ENCODE results near the gene MAD1L1.
"Not testable (repeated sequence)": the region's sequence is repeated elsewhere in the genome, so short reads cannot be mapped to it uniquely, and the experiment has no call there.

MAD1L1 gene

DNA sequence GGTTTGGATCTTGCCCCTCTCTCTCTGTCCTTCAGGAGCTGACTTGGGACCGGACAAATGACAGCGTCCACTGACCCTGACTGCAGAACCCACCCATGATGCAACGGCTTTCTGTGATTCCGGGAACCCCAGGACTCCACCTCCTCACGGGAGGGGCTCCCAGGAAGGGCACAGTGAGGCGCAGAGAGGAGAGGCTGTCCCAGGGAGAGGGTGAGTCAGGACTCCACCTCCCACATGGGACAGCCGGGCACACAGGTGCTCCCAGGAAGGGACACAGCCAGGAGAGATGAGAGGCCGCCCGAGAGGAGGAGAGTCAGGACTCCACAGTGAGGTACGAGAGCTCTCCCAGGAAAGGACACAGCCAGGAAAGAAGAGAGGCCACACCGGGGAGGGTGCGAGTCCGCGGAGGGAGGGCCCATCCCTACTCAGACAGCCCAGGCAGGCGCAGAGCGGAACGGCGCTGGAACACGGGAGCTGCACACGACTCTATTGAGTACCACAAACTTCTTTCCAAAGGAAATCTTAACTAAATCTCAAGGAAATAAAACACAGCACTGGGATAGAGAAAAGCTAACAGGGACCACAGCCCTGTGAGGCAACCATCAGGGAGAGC, 162.5 kb downstream of the MAD1L1 start:
- FAIRE-seq (peak; percentile 50), DNase-seq (ENCODE audit: low spot score) (no peak)

DNA sequence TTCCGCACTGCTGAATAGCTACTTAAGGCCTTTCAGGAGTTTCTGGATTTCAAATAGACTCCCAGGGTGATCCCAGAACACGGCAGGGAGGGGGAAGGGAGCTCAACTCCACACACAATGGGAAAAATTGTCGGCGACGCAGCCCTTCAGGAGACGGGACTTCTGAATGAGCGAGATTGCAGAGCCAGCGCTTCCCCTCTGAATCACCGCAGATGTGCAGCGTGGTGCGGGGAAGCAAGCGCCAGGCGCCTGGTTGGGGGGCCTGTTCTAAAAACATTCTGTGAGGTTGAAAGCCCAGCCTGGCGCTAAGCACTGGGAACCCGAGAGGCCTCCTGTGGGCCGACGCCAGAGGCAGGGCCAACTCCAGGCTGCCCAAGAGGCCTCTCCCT, 163.3 kb downstream of the MAD1L1 start:
- DNase-seq (ENCODE audit: low spot score) (no peak), FAIRE-seq (no peak)

DNA sequence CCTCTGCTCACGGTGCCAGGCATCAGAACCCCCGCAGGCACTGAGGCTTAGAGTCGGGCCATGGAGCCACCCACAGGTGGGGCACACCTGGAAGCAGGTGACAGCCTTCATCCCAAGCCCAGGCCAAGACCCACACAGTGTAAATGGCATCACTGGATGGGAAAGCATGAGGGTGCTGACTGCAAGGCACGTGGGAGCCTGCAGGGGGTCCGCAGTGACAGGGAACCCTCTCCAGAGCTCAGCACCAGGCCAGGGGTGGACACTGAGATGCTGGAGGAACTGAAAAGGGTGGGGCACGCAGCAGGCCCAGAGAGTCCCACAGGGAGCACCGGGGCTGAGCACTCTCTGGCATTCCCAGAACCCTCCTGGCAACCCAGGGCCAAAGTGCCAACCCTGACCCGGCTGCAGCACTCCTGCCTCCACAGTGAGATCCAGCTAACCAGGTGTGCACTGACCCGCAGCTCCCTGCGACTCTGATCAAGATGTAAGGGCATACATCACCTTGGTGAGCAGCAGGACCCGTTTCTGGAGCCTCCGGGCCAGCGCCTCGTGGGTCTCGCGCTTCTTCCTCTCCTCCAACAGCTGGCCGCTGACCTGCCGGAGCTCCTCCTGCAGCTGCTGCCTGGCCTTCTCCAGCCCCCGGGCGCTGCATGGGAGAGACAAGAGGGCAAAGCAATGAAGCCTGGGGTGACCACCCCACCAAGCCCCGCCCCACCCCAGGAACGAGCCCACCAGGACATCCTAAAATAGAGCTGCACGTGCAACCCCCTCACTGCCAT, 163.9 kb downstream of the MAD1L1 start:
- DNase-seq (ENCODE audit: low spot score) = no peak
- peak; percentile 77 for FAIRE-seq

DNA sequence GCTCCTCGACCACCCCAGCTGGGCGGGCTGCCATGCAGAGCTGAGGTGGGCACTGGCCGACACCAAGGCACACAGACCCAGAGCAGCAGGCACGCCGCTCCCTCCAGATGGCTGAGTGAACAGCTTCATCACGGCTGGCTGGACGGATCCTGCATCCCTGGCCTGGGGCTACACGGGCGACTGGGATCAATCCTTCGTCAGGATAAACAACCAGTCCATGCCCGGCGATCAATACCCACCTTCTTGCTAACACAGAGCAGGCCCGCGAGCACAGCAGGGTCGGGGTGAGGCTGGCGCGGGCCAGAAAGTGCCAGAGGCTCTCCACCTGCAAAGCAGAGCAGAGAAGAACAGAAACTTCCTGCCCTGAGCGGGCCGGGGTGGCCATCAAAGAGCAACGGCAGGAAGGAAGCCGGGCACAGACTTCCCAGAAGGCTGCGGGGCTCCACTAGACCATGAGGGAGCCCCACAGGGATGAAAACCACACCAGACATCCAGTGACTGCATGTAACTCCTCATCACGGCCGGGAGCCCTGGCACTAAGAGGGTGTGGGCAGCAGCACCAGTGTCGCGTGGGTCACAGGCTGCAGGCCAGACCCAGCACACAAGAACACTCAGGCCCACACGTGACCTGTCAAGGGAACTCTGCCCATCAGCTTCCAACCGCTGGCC, 166.4 kb downstream of the MAD1L1 start:
- no peak for DNase-seq (ENCODE audit: low spot score)
- peak; percentile 63 for FAIRE-seq

DNA sequence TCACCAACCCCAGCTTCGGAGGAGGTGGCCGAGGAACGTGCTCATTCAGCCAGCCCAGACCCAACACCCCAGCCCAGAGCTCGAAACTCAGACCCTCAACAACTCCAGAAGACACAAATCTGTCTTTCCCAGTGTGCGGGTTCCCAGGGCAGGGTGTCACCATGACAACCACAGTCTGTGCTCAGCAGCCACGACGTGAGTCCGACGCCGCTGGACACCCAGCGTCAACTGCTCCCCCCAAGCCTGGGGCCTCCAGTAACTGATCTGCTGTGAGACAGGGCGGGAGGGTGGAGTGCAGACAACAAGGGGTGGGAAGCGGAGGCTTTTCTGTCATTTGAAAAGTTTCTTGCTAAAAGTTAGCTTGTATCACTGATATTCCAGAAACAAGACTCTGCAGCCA, 167.2 kb downstream of the MAD1L1 start:
- peak; percentile 91 for FAIRE-seq
- no peak for DNase-seq (ENCODE audit: low spot score)

DNA sequence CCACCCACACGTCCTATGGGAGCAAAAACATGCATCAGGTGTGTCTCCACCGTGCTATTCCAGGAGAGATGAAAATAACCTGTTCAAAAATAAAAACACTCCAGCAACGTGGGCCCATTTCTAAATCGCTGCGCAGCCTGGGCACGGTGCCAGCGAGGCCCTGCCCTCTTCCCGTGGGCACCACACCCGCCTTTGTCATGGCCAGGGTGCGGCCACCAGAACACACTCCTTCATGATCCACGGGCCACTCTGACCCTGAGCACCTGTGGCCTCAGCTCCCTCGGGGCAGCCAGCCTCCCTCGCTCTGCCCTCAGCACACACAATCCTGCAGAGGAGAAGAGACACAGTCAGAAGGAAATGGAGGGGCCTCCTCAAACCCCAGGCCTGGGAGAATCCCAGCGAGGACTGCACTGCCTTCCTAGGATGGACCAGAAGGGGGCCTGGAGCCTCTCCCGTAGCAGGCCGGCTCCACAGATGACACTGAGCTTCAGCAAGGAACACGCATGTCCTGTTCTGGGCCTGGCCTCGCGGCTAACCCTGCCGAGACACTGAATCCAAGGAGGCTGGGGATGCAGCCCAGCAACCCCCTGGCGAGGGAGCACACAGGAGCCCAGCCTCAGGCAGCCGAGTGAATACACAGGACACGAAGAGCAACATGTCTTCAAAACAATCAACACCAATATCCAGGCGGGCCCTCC, 169.0 kb downstream of the MAD1L1 start:
- DNase-seq (ENCODE audit: low spot score) (peak; percentile 36), FAIRE-seq (peak; percentile 93)

DNA sequence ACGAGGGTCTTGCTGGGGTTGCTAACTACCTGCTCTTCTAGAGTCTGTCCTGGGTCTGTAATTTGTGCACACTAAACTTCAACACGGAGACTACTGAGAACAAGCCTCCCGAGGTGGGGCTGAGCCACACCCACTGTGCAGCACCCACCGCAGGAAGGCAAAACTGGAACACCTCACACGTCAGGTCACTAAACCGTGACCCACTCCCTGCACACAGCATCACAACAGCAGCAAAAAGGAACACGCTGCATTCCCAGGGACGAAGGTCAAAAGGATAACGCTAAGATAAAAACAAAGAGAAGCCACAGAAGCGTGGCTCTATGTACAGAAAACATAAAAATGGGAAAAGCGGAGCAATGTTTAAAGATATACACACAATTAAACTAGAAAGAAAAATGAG, 170.1 kb downstream of the MAD1L1 start:
- FAIRE-seq = peak; percentile 93

DNA sequence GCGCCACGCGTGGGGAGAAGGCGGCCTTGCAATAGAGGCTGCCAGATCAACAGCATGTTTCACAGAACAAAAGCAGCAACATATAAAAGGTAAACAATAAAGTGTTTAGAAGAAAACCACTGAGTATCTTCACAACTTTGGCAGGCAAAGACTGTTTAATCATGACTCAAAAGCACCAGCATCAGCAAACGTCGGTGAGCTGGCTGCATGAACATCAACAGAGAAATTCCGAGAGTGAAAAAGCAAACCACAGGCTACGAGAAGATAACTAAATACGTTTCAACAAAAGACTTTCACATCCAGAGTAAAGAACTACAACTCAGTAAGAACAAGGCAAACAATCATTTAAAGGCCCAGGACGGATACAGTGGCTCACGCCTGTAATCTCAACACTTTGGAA, 172.0 kb downstream of the MAD1L1 start:
- FAIRE-seq (no peak), DNase-seq (ENCODE audit: low spot score) (no peak)

More for the DNA sequence above, 170.1 kb downstream of the MAD1L1 start:
- no peak for DNase-seq (ENCODE audit: low spot score)

DNA sequence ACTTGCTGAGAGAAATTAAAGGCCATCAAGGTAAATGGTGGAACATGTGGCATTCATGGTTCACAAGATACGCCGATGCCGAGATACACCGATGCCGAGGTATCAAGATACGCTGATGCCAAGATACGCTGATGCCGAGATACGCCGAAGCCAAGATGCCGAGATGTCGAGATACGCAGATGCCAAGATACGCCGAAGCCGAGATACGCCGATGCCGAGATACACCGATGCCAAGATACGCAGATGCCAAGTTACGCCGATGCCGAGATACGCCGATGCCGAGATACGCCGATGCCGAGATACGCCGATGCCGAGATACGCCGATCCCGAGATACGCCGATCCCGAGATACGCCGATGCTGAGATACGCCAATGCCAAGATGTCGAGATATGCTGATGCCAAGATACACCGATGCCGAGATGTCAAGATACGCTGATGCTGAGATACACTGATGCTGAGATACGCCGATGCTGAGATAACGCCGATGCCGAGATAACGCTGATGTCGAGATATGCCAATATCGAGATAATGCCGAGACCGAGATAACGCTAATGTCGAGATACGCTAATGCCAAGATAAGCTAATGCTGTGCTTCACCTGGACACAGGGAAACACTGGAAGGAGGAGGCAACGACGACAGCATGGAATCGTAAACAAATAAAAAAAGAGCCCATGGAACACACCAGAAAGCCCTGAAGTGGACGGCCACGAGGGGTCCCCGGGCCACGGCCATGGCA, 172.6 kb downstream of the MAD1L1 start:
- peak; percentile 98 for FAIRE-seq
- no peak for DNase-seq (ENCODE audit: low spot score)

DNA sequence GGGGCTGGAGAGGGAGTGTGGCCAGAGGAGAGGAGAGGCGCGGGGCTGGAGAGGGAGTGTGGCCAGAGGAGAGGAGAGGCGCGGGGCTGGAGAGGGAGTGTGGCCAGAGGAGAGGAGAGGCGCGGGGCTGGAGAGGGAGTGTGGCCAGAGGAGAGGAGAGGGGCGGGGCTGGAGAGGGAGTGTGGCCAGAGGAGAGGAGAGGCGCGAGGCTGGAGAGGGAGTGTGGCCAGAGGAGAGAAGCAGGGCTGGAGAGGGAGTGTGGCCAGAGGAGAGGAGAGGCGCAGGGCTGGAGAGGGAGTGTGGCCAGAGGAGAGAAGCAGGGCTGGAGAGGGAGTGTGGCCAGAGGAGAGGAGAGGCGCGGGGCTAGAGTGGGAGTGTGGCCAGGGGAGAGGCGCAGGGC, 174.5 kb downstream of the MAD1L1 start:
- FAIRE-seq = not testable (repeated sequence)

DNA sequence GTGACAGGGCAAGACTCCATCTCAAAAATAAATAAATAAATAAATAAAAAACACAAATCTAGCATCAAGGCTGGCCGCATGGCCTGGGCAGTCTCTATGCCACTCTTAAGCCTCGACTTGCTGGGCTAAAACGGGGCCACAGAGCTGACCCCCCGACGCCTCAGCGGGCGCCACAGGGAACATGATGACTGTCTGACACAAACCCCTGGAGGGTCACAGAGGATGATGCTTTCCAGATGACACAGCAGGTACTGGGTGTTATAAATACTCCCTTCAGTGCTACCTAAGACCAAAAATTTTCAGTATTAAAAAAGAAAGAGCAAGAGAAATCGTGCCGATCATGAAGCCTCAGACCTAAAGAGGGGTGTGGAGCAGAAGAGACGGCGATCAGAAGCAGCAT, 176.8 kb downstream of the MAD1L1 start:
- FAIRE-seq = no peak
- no peak for DNase-seq (ENCODE audit: low spot score)

More for the DNA sequence above, 174.5 kb downstream of the MAD1L1 start:
- not testable (repeated sequence) for DNase-seq (ENCODE audit: low spot score)

DNA sequence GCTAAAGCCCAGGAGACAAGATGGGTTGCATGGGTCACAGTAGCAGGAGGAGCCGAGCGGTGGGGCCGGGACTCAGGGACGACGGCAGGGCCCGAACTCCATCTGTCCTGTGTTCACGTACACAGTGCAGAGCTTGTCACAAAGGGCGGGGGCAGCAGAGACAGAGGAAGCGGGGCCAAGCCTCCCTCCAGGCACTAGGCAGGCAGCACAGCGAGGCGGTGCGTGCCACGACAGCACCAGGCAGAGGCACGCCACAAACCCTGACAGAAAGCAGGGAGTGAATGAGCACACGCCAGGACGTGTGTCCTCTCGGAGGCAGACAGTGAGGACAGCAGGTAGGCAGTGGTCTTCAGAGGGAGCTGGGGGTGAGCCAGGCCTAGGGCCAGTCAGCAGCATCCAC, 177.8 kb downstream of the MAD1L1 start:
- DNase-seq (ENCODE audit: low spot score) = no peak
- FAIRE-seq = peak; percentile 97

DNA sequence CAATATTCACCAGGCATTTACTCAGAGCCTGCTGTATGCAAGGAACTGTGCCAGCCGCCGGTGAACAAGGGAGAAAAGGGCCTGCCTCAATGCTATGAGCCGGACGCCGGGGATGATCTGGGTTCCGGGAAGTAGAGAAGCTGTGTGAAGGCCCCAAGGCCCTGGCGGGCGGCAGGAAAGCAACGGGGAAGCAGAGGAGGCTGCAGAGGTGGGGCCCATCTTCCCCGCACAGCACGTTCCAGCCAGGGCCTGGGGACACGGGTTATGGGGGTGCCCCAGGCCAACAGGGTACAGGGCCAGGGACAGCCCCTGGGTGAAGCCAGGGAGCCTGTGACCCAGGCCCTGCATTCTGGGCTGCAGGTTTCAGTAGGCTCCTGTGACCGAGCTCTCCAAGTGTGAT, 179.3 kb downstream of the MAD1L1 start:
- FAIRE-seq (peak; percentile 35), DNase-seq (ENCODE audit: low spot score) (no peak)

DNA sequence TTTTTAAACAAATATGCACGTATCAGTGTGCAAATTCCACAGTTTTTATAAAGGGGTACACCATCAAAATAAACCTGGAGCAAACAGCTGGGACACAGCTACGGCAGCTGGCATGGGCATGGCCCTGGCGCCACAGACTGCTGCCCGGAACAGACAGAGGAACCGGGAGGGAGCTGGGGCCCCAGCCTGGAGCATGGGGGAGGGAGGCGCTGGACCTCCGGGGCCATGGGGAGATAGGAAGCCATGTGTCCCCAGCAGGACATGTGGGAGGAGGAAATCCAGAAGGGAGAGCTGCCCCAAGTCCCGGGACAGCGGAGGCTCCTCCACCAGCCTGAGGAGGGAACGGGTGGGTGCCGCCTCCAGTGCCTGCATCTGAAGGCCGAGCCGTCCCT, 180.1 kb downstream of the MAD1L1 start:
- FAIRE-seq (peak; percentile 30), DNase-seq (ENCODE audit: low spot score) (no peak)

DNA sequence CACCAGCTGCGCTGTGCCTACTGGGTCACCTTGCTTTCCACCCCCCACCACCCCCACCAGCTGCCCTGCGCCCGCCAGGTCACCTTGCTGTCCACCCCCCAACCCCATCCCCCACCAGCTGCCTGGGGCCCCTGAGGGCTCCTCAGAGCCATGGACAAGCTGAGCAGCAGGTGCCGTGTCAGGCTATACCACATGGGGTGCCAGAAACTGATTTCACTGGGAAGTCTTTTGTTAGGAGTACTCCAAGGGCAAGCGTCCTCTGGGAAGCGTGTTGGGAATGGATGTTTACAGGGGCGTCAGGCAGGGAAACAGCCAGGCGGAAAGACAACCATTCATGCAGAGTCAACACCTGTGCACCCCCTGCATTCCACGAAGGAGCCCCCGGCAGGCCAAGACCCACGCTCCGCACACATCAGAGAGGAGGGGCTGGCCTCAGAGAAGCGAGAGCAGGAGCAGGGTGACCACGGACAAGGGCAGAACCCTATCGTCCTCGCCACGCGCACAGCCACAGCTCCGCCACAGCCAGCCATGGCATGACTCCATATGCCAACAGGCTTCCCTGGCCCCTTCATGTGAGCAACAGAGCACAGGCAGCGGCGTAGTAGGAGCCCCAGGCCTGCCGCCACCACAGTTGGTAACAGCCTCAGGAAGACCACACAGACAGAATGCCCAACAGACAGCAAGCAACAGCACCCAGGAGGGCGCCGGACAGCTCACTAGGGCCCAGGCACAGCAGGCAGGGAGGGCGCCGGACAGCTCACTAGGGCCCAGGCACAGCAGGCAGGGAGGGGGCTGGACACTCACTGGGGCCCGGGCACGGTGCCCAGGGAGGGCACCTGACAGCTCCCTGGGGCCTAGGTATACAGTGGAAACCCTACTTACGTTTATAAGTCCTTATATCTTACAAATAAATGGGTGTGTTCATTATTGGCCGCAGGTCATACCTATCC, 180.8 kb downstream of the MAD1L1 start:
- FAIRE-seq (peak; percentile 92), DNase-seq (ENCODE audit: low spot score) (no peak)

DNA sequence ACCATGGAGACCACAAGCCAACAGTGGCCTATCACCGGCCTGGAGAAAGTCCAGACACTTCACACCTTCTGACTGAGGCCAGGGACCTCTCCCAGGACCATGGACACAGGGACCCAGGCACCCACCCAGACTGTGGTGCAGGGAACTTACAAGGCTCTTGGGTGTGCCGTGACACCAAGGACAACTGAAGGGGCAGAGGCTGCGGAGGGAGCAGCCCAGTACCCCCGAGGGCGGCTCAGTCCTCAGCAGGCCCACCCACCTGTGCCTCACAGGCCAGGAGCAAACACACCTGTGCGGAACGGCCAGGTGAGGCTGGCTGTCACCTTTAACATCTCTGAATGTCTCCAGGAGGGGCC, 182.3 kb downstream of the MAD1L1 start:
- DNase-seq (ENCODE audit: low spot score) (no peak), FAIRE-seq (peak; percentile 46)

DNA sequence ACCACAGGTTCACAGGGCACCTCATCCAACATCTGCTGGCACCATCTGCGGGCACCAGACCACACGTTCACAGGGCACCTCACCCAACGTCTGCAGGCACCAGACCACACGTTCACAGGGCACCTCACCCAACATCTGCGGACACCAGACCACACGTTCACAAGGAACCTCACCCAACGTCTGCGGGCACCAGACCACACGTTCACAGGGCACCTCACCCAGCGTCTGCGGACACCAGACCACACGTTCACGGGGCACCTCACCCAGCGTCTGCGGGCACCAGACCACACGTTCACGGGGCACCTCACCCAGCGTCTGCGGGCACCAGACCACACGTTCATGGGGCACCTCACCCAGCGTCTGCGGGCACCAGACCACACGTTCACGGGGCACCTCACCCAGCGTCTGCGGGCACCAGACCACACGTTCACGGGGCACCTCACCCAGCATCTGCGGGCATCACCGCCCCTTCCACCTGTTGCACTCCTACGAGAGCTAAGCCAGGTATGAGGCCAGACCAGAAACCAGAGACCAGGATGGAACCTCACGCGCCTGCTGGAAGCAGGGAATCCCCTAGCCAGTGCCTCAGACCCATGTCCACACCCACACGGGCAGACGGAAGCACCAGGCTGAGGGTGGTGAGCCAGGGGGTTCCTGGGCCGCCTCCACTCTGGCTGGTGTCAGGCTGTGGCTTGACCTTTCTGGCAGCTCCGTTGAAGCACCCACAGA, 182.8 kb downstream of the MAD1L1 start:
- FAIRE-seq (peak; percentile 98), DNase-seq (ENCODE audit: low spot score) (no peak)

DNA sequence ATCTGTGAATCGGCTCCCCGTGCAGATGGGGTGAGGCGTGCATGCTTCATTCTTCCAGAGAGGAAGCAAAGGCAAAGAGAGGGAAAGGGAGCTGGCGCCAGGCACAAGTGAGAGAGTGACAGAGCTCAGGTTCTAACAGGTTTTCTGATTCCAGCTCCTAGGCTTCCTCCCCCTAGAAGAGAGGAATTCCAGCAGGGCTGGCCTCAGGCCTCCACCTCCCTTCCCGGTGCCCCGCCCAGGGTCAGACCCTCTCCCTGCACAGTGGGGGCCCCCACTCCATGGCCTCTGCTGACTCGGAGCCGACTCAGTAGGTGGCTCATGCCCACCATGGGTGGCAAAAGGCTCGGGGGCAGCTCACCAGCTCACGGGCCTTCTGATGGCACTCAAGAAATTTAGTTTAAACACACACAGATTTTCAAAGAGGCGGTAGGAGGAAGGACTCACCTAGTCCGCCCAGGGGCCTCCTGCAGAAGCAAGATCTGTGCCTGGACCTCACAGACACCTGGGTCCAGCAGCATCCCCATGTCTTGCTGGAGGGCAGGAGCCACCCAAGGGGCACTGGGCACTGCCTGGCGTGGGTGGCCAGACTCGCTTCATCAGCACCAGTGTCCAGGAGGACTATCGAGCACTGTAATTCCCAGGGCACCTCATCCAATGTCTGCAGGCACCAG, 183.5 kb downstream of the MAD1L1 start:
- DNase-seq (ENCODE audit: low spot score) (no peak), FAIRE-seq (no peak)

DNA sequence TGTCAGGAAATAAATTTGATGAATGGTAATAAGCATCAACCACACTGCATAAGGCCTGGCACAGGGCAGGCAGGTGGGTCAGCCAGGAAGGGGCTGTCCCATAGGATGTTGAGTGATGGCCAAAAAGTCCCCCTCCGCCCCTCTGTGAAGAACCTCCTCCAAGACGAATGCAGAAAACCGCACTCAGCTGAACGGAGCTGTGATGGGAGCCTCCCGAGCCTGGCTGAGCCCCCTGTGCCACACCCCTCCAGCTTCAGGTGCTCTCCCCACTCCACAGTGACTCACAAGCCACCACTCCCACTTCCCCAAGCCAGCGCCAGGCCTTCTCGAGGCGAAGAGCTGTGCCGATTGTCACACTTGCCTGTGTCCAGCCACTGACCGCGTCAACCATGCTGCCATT, 184.2 kb downstream of the MAD1L1 start:
- DNase-seq (ENCODE audit: low spot score) (no peak), FAIRE-seq (peak; percentile 87)

Measured in urothelium cell line (cell line).